Stimulated activated memory B cell treated with anti-CD40 and anti-IgM and Interleukin-4, amounts not matched to agents 10 μg/mL and 1 μg/mL and 100 μg/mL, for 72 hours (primary cell): ENCODE results near the gene SENP1.
A peak's percentile ranks its signal among the peaks of the same experiment; 100 is the strongest.
"Not testable (repeated sequence)": the region's sequence is repeated elsewhere in the genome, so short reads cannot be mapped to it uniquely, and the experiment has no call there.

Source experiments
- ATAC-seq: fragments of 150-1000 bp; cut with Tn5 transposase; 2 replicates; pipeline ENCODE4 v1.10.0; 2021
- H3K27ac Mint-ChIP-seq: one replicate; pipeline ENCODE4 v1.8.0; 2022; ENCODE audit warnings: mild to moderate bottlenecking, mixed read lengths
- H3K27me3 Mint-ChIP-seq: one replicate; pipeline ENCODE4 v1.8.0; 2022; ENCODE audit warnings: mixed read lengths
- H3K36me3 Mint-ChIP-seq: one replicate; pipeline ENCODE4 v1.8.0; 2022; ENCODE audit warnings: mixed read lengths
- H3K4me1 Mint-ChIP-seq: one replicate; pipeline ENCODE4 v1.8.0; 2022; ENCODE audit warnings: mixed read lengths
- H3K4me3 Mint-ChIP-seq: one replicate; pipeline ENCODE4 v1.8.0; 2022; ENCODE audit warnings: mild to moderate bottlenecking, moderate library complexity, mixed read lengths
- H3K9me3 Mint-ChIP-seq: one replicate; pipeline ENCODE4 v1.8.0; 2022; ENCODE audit warnings: mixed read lengths

Gene SENP1

DNA sequence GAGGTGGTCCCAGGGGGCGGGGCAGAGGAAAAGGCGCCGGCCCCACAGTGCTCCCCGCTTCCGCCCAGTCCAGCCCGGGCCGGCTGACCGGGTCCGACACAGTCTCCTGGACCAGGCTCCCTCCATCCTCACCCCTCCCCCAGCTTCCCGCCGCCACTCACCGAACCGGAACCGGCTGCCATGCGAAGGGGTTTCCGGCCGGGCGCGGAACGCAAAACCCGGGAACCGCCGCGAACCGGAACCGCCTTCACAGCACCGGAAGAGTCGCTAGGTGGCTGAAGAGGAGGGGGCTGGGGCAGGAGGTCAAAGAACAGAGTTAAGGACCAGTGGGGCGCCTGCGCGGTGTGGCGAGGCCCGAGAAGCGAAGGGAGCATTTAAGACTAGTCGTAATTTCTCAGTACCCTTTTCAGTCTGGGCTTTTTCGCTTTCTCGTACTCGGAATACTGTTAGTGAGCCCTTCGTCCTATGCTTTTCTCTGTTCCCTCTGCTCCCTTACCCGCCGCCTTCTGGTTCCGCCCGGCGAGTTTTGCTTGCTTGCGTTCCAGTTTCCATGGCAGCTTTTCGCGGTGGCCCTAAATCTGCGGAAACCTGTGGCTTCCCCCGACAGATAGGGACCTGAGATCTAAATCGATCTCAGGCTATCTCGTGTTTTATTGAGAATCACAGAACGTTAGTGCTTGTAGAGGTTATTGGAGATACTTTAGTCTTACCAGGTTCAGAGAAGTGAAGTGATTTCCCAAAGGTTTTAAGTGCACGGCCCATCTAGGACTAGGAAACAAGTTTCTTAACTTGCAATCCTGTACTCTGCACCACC, at the start of gene SENP1:
TSS of gene SENP1 (minus strand) at position 213 of the 814 bp plus-strand sequence. CDS start 4,607 bp downstream, outside the sequence.
- Mint-ChIP-seq H3K27ac (peak within 1 kb of the TSS; percentile 96), H3K9me3 (no peaks in the 10 kb centered on the region), H3K4me1 (peaks cover 50% of the 10 kb centered on the region), H3K36me3 (peaks cover 6% of the 10 kb centered on the region), H3K27me3 (no peaks in the 10 kb centered on the region), H3K4me3 (peak within 1 kb of the TSS; percentile 81)
- ATAC-seq, result peak; percentile 92

DNA sequence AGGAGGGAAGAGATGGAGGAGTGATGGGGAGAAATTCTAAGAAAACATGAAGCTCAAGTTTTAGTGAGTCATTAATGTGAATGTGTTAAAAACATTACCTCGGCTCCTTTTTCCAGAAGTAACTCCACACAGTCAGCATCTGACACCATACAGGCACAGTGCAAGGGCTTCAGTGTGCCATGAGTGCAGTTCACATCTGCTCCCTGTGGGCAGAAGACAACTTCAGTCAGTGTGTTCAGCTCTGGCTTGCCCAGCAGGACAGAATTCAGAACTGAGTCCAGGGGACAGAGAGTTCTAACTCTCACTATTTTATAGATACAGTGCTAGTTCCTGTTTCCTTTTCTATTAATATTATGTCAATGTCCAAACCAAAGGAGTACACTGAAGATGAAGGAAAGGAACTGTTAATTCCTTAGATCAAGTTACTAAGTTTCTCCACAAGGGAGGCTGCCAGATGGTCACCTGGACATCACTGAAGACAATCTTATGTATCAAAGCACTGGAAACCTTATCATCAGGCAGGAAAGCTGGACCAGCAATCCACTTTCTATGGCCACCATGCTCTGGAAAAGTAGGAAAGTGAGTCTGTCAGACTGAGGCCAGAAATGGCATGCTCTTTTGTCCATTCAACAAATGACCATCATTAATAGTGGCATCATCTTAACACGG, 45.4 kb upstream of the SENP1 start:
- peak overlapping the region; percentile 67 for H3K27ac Mint-ChIP-seq
- H3K9me3 Mint-ChIP-seq, result no peaks in the 10 kb centered on the region
- no peaks in the 10 kb centered on the region for H3K27me3 Mint-ChIP-seq
- H3K4me3 Mint-ChIP-seq, result no peak overlapping the region
- peaks cover 51% of the 10 kb centered on the region for H3K36me3 Mint-ChIP-seq
- peaks cover 10% of the 10 kb centered on the region for H3K4me1 Mint-ChIP-seq
- ATAC-seq, result no peak

DNA sequence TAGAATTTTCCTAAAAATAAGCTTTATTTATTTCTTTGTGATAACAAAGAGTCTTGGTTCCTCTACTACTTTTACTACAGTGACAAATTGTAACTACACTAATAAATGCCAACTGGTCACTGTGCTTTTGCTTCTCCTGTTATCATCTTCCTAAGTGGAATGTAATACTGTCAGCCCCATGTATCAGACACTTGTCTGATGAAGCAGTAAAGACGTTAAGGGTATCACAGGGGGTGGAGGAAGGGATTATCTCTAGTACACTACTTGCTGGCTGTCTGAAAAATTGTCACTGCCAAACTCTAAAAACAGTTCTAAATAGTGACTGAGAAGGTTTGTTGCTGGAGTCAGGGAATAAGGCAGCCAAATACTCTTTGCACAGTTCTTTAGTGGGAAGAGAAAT, 40.1 kb upstream of the SENP1 start:
- peaks cover 78% of the 10 kb centered on the region for H3K36me3 Mint-ChIP-seq
- peak overlapping the region; percentile 70 for H3K27ac Mint-ChIP-seq
- H3K9me3 Mint-ChIP-seq, result no peaks in the 10 kb centered on the region
- ATAC-seq, result no peak
- H3K27me3 Mint-ChIP-seq, result no peaks in the 10 kb centered on the region
- H3K4me1 Mint-ChIP-seq, result no peaks in the 10 kb centered on the region
- H3K4me3 Mint-ChIP-seq, result no peak overlapping the region

DNA sequence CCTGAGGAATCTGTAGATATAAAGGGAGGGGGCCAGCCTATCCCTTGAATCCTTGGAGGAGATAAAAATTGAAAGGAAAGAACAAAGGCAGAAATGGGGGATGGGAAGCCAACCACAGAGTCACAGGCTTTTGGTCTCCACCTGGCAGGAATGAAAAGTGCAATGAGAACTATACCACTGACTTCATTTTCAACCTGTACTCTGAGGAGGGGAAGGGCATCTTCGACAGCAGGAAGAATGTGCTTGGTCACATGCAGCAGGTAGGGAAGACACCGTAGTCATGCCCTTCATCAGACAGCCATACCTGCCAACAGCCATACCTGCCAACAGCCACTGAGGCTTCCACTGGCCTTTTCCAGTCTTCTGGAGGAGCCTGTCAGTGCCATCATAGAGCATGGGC, 38.0 kb upstream of the SENP1 start:
- Mint-ChIP-seq H3K27me3 (no peaks in the 10 kb centered on the region), H3K4me1 (no peaks in the 10 kb centered on the region), H3K36me3 (peaks cover 75% of the 10 kb centered on the region), H3K4me3 (no peak overlapping the region), H3K27ac (no peak overlapping the region), H3K9me3 (no peaks in the 10 kb centered on the region)
- ATAC-seq, result no peak

DNA sequence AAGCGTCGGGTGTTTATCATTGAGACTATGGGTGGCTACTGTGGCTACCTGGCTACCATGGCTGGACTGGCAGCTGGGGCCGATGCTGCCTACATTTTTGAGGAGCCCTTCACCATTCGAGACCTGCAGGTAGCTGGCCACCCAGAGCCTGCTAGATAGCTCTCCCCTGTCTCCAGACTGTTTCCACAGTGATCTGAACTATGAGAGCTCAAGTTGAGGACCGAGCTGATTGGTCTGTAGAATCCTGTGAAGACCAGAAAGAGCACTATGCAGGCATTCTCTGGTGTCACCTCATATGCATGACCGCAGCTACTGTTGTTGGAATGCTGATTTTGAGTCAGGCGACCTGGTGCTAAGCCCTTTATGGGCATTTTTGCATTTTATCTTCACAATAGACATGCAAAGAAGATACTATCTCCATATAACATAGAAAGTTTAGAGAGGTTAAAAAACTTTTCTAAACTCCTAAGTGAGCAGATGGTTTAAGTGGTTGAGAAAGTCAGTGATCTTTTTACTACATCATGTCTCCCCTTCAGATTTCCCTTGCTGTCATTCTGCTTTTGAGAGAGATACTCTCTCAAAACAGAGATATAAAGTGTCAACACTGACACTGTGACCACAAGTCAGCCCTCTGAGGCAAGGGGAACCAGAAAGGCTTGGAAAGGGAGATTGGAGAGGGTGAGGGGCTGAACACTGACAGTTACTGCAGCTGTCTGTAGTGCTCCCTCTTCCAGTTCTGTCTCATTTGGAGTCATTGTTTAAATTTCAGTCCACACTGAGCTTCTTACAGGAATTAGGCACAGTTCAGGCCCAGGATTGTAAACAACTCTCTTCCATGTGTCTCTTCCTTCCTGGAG, 37.2 kb upstream of the SENP1 start:
- H3K4me1 Mint-ChIP-seq, result no peaks in the 10 kb centered on the region
- no peak overlapping the region for H3K4me3 Mint-ChIP-seq
- H3K27ac Mint-ChIP-seq, result no peak overlapping the region
- no peaks in the 10 kb centered on the region for H3K27me3 Mint-ChIP-seq
- no peak for ATAC-seq
- H3K9me3 Mint-ChIP-seq, result no peaks in the 10 kb centered on the region
- H3K36me3 Mint-ChIP-seq, result peaks cover 70% of the 10 kb centered on the region

DNA sequence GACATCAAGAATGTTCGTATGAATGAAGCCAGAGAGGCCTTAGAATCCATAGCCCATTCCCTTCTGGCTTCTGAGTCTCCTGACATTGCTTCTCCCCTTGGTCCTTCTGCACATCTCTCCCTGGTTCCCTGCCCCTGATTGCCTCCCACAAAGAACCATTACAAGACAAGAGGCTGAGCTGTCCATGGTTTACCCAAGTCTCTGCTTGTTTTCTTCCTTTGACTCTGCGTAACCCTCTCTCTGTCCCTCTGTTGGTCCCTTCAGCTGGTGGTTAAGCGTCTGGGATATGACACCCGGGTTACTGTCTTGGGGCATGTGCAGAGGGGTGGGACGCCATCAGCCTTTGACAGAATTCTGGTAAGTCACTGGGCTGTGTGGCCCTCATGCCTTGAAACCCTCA, 29.1 kb upstream of the SENP1 start:
- no peak for ATAC-seq
- Mint-ChIP-seq H3K36me3 (peaks cover 63% of the 10 kb centered on the region), H3K27me3 (no peaks in the 10 kb centered on the region), H3K4me3 (no peak overlapping the region), H3K9me3 (no peaks in the 10 kb centered on the region), H3K27ac (no peak overlapping the region), H3K4me1 (no peaks in the 10 kb centered on the region)

DNA sequence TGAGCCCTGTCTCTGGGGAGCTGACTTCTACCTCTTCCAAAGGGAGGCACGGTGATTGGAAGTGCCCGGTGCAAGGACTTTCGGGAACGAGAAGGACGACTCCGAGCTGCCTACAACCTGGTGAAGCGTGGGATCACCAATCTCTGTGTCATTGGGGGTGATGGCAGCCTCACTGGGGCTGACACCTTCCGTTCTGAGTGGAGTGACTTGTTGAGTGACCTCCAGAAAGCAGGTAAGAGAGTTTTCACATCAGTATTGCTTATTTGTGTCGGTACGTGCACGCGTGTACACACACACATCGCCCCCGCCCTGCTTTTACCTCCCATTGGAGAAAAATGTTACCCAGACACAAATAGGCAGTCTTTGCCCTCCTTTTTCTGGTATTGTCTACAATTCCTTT, 26.9 kb upstream of the SENP1 start:
- Mint-ChIP-seq H3K36me3 (peaks cover 59% of the 10 kb centered on the region), H3K9me3 (no peaks in the 10 kb centered on the region), H3K4me3 (no peak overlapping the region), H3K4me1 (no peaks in the 10 kb centered on the region), H3K27me3 (no peaks in the 10 kb centered on the region), H3K27ac (no peak overlapping the region)
- no peak for ATAC-seq

DNA sequence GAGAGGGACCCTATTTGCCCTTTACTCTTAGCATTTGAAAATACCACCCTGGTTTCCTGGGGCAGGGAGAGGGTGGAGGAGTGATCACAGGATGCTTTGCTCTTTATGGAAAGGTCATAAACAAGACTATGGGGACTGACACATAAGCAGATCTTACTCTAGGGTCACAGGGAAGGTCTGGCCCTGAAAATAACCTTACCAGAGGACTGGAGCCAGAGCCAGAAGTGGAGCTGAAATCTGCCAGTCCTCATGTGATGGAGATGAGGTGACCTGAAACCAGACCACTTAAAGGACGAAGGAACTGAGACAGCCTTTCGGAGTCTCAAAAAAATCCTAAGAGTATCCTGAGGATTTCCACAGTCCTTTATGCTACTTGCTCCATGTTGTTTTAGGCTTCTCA, 25.6 kb upstream of the SENP1 start:
- H3K4me3 Mint-ChIP-seq, result no peak overlapping the region
- ATAC-seq, result no peak
- H3K27me3 Mint-ChIP-seq, result no peaks in the 10 kb centered on the region
- H3K4me1 Mint-ChIP-seq, result no peaks in the 10 kb centered on the region
- no peaks in the 10 kb centered on the region for H3K9me3 Mint-ChIP-seq
- no peak overlapping the region for H3K27ac Mint-ChIP-seq
- H3K36me3 Mint-ChIP-seq, result peaks cover 65% of the 10 kb centered on the region

DNA sequence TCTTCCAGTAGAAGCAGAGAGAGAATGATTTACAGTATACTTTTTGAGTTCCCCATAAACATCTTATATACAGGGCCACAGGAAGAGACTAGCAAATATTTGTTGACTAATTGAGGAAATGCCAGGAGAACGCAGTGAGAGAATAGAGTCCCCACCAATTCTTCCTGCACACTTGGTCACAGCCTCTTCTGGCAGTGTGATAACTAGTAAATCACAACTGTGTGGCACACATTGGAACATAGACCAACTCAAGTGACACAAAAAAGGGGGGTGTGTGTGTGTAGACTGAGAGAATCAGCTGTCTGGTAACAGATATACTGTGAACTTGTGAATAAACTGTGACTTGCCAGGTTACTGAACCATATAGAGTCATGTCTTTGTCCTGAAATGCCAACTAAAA, 23.5 kb upstream of the SENP1 start:
- no peaks in the 10 kb centered on the region for H3K4me1 Mint-ChIP-seq
- no peaks in the 10 kb centered on the region for H3K9me3 Mint-ChIP-seq
- peaks cover 64% of the 10 kb centered on the region for H3K36me3 Mint-ChIP-seq
- no peak overlapping the region for H3K27ac Mint-ChIP-seq
- no peak for ATAC-seq
- H3K27me3 Mint-ChIP-seq, result no peaks in the 10 kb centered on the region
- H3K4me3 Mint-ChIP-seq, result no peak overlapping the region

DNA sequence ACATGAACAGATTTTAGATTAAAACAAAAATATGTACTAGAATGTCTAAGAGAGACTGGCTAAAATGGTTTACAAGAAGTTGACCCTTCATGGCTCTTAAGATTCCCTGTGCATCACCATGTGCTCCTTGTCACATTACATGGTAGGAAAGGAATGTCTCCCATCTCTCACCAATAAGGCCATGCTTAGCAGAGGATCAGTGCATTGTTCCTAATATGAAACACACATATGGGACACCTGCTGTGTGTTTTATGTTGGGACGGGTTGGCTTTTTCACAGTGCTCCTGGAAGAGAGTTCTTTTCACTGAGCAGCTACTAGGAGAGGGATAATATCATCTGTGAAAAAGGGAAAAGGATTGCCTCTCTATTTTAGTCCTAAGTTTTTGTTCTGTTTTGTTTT, 22.9 kb upstream of the SENP1 start:
- Mint-ChIP-seq H3K36me3 (peaks cover 62% of the 10 kb centered on the region), H3K9me3 (no peaks in the 10 kb centered on the region), H3K4me3 (no peak overlapping the region), H3K4me1 (no peaks in the 10 kb centered on the region), H3K27me3 (no peaks in the 10 kb centered on the region), H3K27ac (no peak overlapping the region)
- no peak for ATAC-seq

DNA sequence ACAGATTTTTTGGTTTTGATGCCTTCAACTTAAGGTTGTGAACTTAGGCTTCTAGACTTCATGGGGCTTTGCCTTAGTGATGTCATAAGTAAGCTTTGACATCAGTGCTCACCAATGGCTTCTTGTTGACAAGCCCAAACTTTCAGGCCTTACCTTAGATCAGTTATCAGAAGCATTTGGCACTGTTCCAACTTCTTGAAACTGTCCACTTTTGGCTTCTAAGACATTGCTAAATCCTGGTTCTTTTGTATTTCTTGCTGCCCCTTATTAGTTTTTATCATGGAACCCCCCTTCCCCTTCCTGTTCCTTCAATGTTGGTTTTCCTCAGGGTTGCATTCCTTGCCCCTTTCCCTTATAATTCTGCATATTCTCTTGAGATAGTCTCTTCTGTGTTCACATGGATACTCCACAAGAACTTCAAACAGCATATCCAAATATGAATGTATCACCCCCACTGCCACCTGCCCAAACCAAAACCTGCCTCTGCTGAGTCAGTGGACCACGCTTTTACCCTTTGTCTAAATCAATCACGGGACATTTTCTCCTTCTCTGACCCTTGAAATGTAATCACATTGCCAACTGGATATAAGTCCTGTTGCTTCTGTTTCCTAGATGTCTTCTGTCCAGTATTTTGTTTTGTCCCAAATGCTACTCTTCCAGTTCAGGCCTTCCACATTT, 21.2 kb upstream of the SENP1 start:
- Mint-ChIP-seq H3K27ac (no peak overlapping the region), H3K9me3 (no peaks in the 10 kb centered on the region), H3K27me3 (no peaks in the 10 kb centered on the region), H3K4me3 (no peak overlapping the region), H3K36me3 (peaks cover 54% of the 10 kb centered on the region), H3K4me1 (no peaks in the 10 kb centered on the region)
- no peak for ATAC-seq

DNA sequence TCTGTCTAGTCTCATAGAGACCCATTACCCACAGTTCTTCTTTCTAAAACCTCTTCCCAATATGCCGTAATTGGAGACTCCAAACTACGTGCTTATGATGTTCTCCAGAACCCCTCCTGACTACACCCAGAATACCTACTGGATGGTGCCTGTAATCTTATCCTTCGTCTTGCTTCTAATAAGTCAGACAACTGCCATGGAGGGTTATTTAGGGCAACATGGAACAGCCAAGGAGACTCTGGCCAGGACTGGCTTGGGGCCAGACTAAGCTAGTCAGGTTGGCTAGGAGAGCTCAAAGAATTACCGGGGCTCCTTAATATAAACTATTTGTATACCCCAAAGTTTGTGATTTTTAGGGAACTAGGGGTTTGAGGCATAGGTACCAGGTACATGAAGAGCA, 20.1 kb upstream of the SENP1 start:
- H3K27ac Mint-ChIP-seq, result no peak overlapping the region
- peaks cover 4% of the 10 kb centered on the region for H3K4me1 Mint-ChIP-seq
- peaks cover 47% of the 10 kb centered on the region for H3K36me3 Mint-ChIP-seq
- no peak overlapping the region for H3K4me3 Mint-ChIP-seq
- no peak for ATAC-seq
- H3K27me3 Mint-ChIP-seq, result no peaks in the 10 kb centered on the region
- H3K9me3 Mint-ChIP-seq, result no peaks in the 10 kb centered on the region

DNA sequence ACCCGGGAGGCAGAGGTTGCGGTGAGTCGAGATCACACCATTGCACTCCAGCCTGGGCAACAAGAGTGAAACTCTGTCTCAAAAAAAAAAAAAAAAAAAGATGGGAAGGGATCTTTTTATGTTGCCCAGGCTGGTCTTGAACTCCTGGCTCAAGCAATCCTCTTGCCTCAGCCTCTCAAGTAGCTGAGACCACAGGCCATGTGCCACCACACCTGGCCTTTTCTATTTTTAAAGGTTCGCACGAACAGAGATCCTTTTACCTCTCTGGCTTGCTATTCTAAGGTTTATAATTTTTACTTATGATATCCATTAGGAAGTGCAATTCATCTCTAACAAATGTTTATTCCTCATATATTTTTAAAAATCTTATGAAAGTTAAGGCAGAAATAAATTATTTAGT, 19.7 kb upstream of the SENP1 start:
- H3K4me3 Mint-ChIP-seq, ATAC-seq, H3K27ac Mint-ChIP-seq, H3K4me1 Mint-ChIP-seq, H3K27me3 Mint-ChIP-seq, H3K9me3 Mint-ChIP-seq: not testable (repeated sequence)
- peaks cover 43% of the 10 kb centered on the region for H3K36me3 Mint-ChIP-seq

DNA sequence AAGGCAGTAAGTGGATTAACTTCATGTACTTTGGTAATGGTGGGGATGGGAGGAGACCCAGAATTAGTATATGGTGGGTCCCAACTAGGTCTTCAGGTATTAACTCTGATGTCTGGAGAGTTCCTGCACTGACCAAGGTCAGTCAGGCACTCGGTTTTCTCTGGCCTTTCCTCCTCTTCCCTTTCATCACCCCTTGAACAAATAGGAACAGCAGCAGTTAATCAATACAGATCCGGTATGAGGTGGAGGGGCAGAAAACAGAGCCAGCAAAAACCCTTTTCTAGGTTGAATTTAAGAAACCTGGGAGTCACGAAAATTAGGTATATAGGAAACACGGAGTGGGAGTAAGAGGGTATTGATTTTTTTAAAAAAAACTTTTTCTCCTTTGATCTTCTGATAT, 17.3 kb upstream of the SENP1 start:
- H3K27me3 Mint-ChIP-seq, result no peaks in the 10 kb centered on the region
- H3K4me3 Mint-ChIP-seq, result no peak overlapping the region
- peaks cover 21% of the 10 kb centered on the region for H3K4me1 Mint-ChIP-seq
- no peak overlapping the region for H3K27ac Mint-ChIP-seq
- ATAC-seq, result no peak
- no peaks in the 10 kb centered on the region for H3K9me3 Mint-ChIP-seq
- peaks cover 36% of the 10 kb centered on the region for H3K36me3 Mint-ChIP-seq
